Breast epithelium (tissue), 3 donors: ENCODE measurements around the gene THSD4.

Source experiments
- CTCF ChIP-seq, 3 donors: fragments of 450-650 bp; IDR thresholded peaks; one replicate each; pipeline ENCODE4 v1.5.1; 2016 to 2017; ENCODE audit warnings: antibody characterized with exemption in 3 of 3, mild to moderate bottlenecking in 3 of 3, moderate library complexity in 3 of 3
- POLR2A ChIP-seq: fragments of 450-650 bp; IDR thresholded peaks from one replicate; pipeline ENCODE4 v1.6.1; 2016; ENCODE audit warnings: antibody characterized with exemption, mild to moderate bottlenecking, moderate library complexity
- POLR2AphosphoS5 ChIP-seq, 3 donors: sonication (generic); formaldehyde crosslinking; IDR thresholded peaks; one replicate each; pipeline ENCODE4 v1.6.1; 2017; ENCODE audit warnings: antibody characterized with exemption in 3 of 3

- no peak for TF ChIP-seq CTCF (IDR thresholded peaks at IDR 0.05)
- TF ChIP-seq POLR2A = no peak
- no peak for TF ChIP-seq POLR2AphosphoS5 (IDR thresholded peaks at IDR 0.05)
Observed at GRCh38 chr15:71272932-71273331, 157.7 kb downstream of the THSD4 start.
